HG03025 (cell line): ENCODE data around the gene INTS12.
"Not testable (repeated sequence)": the region's sequence is repeated elsewhere in the genome, so short reads cannot be mapped to it uniquely, and the experiment has no call there.

Source experiments
- ATAC-seq: cut with Tn5 transposase; IDR thresholded peaks from one replicate; pipeline ENCODE4 v1.9.1; 2021; ENCODE audit warnings: mild to moderate bottlenecking, moderate library complexity; ENCODE audit not compliant: unreplicated experiment, low FRiP score

The INTS12 gene

GRCh38 chr4:105694812-105695211 is 13.7 kb downstream of the INTS12 start:
- not testable (repeated sequence) for ATAC-seq

GRCh38 chr4:105686571-105686970 is 21.9 kb downstream of the INTS12 start:
- ATAC-seq: no peak

GRCh38 chr4:105683038-105683437 is 25.5 kb downstream of the INTS12 start:
- no peak for ATAC-seq

GRCh38 chr4:105679186-105679585 is 29.3 kb downstream of the INTS12 start:
- ATAC-seq: no peak

GRCh38 chr4:105677709-105678108 is 30.8 kb downstream of the INTS12 start:
- no peak for ATAC-seq

- ATAC-seq: no peak
These were observed 34.5 kb downstream of the INTS12 start for GRCh38 chr4:105674011-105674410.

DNA sequence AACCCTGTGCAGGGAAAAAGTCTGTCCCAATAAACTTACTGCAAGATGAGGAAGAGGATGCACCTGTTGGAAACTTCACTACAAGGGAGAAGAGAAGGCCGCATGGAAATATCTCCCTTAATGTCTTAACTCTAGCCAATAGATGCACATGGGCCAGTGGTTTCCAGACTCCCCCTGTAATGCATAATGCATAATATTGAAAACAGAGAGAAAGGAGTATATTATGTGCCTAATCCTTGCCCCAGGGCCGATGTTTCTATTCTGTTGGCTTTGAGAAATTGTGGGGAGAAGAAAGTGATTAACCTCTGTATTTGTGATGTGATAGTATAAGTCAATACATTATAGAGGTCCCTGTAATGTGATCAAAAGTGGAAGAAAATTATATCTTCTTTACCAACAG is 37.2 kb downstream of the INTS12 start:
- ATAC-seq: no peak

DNA sequence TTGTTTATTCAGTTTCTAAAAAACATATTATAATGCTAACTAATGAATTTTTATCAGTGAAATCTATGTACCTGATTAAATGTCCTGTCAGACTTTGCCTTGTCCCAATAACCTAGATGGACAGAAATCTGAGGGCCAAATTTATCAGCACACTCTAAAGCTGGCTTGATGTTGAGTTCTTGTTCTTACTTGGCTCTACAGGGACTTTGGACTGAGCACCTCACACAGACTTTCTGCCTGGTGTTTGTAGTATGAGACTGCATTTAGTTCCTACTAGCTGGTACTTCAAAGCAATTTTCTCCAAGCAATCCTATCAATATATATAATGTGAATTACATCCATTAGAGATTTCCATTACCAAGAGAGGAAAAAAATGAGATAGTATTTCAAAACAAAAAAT is 37.8 kb downstream of the INTS12 start:
- no peak for ATAC-seq

DNA sequence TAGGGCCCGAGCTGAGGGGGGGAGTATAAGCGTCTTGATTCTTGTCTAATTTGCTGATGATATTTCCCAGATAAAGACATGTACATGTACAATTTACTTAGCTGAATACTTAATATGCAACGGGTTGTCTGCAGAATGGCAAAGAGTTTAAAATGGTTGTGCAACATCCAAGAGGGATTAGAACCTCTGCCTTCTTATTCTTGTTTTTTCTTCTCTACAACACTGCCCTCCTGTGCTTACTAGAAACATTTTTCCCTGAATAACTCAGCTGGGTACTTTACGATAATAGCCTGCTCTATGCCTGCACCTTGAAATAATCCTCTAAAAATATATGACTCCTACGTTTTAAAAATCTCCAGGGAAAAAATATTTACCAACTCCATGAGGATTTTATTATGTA is 41.8 kb downstream of the INTS12 start:
- no peak for ATAC-seq

GRCh38 chr4:105662935-105663675 is 45.4 kb downstream of the INTS12 start:
- ATAC-seq: no peak

DNA sequence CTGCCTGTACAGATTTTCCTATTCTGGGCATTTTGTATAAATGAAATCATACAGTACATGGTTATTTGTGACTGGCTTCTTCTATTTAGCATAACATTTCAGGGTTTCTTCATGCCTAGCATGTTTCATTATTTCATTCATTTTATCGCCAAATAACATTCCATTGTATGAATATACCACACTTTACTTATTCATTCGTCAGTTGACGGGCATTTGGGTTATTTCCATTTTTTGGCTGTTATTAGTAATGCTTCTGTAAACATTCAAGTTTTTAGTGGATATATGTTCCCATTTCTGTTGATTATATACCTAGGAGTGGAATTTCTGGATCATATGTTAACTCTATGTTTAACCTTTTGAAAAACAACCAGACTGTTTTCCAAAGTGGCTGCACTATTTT is 47.5 kb downstream of the INTS12 start:
- ATAC-seq: no peak

- no peak for ATAC-seq
These were observed 49.3 kb downstream of the INTS12 start for GRCh38 chr4:105659190-105659589.

GRCh38 chr4:105657117-105657765 is 51.2 kb downstream of the INTS12 start:
- no peak for ATAC-seq

DNA sequence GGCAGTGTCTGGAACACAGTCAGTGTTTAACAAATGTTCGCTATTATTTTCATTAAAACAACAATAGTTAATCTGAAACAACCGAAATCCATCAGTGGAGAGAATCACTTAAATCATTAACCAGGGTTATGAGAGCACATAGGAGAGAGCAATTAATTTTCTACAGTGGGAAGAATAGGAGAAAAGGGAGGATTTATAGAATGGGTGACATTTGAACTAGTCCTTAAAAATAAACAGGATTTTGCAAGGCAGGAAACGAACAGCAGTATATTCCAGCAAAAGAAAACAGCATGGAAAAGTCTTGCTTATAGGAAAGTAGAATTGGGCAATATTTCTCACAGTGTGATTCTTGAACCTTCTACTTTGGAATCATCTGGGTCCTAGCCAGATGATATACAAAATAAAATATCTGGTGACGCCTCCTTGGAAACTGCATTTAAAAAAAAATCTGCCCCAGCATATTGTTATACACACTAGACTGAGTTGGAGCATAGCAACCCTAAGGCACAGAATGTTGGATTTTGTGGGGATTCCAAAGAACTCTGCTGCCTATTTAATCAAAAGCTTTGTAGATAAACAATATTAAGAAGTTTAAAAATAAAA is 56.1 kb downstream of the INTS12 start:
- ATAC-seq: no peak

DNA sequence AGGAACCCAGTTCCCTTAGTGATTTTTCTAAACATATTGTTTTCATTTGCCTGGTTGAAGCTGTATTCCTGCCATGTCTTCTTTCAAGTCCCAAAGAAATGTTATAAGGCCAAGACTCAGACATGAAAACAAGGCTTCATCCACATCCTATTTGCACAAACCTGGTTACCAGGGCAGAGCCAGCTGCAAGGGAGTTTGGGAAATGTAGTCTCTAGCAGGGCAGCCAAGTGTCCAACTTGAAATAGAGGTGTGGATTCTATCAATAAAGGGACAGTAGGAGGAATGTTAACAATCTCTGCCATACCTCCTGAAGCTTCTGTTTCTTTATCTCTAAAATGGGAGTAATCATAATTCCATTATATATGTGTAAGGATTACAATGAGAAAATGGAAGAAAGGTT is 56.6 kb downstream of the INTS12 start:
- no peak for ATAC-seq

DNA sequence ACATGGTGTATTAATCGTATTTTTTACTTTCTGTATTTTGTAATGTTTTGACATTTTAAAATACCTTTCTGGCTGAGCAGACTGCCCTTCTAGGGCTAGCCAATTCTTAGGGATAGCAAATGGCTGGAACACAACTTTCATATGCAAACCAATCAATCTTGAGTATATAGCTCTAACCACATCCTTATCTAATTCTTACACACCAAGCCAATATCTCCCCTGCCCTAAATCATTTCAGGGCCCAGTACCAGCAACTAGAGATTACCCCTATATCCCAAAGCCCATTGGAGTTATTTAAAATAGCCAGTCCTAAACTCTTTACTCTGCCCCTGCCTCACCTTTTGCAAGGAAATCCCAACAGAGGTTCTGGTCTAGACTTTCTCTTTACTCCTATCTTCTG is 58.3 kb downstream of the INTS12 start:
- no peak for ATAC-seq

GRCh38 chr4:105645440-105645839 is 63.0 kb downstream of the INTS12 start:
- ATAC-seq: no peak

- no peak for ATAC-seq
These were observed 64.2 kb downstream of the INTS12 start for GRCh38 chr4:105644257-105644656.

GRCh38 chr4:105641845-105642244 is 66.6 kb downstream of the INTS12 start:
- ATAC-seq: no peak

DNA sequence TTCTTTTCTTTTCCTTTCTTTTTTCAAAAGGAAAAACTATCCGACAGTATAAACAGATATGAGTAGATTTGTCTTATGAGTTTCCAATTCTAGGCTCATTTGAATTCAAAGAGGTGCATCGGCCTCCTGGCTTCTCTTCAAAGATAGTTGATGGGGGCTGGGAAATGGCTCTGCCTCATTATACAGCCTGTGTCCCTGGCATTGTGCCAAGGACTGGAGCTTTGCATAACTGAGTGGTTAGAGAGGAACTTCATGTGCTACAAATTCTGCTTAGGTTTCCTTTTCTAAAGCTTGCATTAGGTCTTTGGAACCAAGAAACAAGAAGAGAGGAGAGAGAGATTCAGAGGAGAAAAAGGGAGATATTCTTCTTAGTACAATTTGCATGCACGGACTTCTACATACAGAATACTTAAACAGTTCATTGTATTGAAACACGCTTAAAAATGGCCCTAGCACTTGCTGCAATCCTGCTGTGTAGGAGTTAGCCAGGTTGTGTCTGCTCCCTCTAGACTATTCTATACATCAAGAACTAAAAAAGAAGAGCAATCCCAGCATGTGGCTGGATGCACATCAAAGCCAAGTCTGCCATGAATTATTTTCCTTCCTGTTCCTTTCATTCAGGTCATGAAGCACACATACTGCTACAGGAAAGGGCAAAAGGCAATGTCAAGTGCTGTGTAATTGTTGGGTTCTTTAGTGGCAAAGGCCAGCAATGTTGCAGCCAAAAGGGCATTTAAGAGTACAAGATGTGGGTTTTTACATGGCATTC is 70.9 kb downstream of the INTS12 start:
- ATAC-seq: peak; percentile 92

DNA sequence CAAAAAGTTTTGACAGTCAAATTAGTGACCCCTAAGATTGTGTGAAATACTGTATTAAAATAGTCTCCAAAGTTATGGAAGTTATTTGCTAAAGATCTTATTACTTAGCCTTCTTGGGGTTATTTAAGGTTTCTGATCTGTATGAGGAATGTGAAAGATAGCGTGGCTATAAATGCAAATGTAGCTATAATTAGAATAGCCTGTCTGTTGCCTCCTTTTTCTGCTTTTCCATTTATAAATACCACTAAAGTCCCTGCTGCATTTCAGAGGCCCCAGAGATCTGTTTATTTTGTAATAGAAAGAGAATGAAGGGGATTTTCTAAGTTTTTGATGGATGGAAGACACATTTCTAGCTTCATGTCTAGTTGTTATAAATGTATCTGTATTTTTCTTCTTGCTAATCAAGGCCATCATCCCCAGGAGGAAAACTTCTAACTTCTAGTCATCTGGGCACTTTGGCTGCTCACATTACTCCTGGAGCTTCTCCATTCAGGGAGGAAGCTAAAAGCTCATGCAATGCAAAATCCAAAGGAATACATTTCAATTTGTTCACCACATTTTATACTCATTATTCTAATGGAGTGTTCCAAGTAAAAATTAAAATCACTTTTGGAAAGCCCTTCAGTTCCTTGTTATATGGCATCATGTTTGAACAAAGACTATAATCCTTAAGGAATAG is 73.9 kb downstream of the INTS12 start:
- no peak for ATAC-seq
